Raji (cell line): ENCODE data around the gene KIF16B.

Source experiments
- POLR2A ChIP-seq: IDR thresholded peaks from 2 replicates; pipeline ENCODE4 v1.6.1; 2011; ENCODE audit warnings: low read depth, low read length, control low read depth; ENCODE audit not compliant: insufficient read depth

Gene KIF16B

DNA sequence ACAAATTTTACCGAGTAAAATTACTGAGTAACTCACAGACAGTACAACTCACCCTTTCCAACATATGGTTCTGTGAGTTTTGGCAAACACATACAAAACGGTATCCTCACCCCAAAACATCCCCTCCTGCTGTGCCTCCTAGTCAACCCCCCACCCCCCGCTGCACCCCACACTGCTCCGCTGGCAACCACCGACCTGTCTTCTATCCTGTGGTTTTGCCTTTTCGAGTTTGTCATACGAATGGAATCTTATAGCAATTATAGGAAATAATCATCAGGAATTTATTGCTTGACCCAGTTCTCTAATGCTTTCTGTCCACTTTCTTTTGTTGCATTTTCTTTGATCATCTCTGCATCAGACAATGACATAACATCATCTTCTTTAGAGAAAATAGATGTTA, 312.3 kb downstream of the KIF16B start:
- TF ChIP-seq POLR2A = no peak

DNA sequence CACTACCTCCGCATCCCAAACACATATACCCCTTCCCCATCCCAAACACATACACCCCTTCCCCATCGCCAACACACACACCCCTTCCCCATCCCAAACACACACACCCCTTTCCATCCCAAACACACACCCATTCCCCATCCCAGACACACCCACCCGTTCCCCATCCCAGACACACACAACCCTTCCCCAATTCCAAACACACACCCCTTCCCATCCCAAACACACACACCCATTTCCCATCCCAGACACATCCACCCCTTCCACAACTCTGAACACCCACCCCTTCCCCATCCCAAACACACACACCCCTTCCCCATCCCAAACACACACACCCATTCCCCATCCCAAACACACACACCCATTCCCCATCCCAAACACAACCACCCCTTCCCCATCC, 314.5 kb downstream of the KIF16B start:
- no peak for TF ChIP-seq POLR2A

DNA sequence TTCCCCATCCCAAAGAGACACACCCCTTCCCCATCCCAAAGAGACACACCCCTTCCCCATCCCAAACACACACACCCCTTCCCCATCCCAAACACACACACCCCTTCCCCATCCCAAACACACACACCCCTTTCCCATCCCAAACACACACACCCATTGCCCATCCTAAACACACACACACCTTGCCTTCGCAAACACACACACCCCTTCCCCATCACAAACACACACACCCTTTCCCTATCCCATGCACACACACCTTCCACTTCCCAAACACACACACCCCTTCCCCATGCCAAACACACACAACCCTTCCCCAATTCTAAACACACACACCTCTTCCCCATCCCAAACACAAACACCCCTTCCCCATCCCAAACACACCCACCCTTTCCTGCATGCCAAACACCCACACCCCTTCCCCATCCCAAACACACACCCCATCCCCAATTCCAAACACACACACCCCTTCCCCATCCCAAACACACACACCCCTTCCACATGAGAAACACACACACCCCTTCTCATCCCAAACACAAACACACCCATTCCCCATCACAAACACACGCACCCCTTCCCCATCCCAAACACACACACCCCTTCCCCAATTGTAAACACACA, 315.3 kb downstream of the KIF16B start:
- TF ChIP-seq POLR2A = no peak

DNA sequence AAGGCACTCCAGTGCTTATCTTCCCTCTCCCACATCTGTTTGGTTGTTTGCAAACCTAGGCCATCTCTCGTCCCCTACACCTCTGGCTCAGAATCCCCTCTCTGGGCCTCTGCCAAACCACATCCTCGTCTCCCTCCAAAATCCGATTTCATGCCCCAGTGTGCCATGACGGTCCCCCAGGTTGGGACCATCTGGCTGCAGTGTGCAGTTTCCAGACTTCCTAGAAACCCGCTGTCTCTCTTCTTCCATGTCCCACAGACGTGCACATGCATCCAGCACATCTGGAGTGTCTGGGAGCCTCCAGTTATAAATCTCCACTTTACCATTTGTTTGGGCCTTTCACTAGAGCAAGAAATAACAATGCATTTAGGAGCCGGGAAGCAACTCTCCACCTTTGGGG, 316.2 kb downstream of the KIF16B start:
- no peak for TF ChIP-seq POLR2A

DNA sequence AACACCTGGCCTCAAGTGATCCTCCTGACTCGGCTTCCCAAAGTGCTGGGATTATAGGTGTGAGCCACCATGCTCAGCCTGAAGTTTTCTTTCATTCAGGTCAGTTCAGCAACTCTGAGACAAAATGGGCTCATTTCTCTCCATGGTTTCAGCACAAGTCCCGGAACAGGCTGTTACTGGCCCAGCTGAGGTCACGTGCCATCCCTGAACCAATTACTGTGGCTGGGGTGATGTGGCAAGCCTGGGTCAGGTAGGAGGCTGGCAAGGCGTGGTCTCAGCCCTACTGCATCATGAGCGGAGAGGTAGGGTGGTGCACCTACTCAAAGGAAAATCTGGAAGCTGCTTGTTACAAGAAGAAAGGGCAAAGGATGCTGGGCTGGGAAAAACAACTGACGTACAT, 326.4 kb downstream of the KIF16B start:
- no peak for TF ChIP-seq POLR2A

DNA sequence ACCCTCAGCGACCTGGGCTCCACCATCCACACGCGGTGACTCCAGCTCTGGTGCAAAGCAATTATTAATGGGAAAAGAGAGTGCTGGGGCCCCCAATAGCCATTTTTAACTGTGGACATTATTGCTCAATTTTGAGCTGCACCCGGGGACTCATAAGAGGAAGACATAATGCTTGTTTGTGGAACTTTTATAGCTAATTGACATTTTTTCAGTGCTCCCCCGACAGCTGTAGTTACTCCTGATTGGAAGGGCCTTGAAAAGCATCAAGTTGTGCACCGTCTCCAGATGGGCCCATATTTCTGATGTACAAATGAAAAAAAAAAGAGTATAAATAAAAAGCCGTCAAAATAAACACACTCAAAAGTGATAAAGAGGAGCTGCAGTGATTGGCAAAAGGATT, 327.0 kb downstream of the KIF16B start:
- no peak for TF ChIP-seq POLR2A

DNA sequence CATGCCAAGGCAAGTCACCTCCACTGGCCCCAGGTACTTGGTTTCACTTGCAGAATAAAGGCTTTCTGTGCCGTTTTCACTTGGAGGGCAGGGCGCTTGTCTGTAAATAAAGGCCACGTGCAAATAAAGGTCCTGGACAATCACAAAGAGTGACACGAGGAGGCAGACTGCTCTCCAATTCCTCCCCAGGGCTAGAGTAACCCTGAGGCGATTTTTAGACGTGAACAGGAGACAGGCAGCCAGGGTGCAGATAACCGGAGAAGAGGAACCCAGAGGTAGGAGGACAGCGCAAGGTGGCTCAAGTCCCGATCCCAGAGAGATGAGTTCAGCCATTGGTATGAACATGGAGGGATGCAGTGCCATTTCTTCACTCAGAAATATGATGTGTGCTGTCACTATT, 327.4 kb downstream of the KIF16B start:
- TF ChIP-seq POLR2A = no peak

DNA sequence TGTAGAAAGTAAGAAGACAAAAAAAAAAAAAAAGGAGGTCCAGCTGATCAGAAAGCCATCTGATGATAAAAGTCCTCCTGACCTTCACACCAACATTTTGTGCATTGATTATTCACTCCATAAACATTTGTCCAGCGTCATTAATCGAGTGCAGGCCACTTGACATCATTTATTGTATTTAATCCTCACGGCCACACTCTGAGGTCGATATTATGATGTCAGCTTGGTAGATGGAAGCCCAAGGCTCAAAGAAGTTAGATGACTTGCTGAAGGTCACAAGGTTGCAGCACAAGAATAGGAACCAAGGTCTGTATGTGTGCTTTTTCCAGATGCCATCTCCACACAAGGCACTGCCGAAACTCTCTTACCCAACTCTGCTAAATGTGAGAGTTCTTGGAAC, 328.4 kb downstream of the KIF16B start:
- TF ChIP-seq POLR2A = no peak

DNA sequence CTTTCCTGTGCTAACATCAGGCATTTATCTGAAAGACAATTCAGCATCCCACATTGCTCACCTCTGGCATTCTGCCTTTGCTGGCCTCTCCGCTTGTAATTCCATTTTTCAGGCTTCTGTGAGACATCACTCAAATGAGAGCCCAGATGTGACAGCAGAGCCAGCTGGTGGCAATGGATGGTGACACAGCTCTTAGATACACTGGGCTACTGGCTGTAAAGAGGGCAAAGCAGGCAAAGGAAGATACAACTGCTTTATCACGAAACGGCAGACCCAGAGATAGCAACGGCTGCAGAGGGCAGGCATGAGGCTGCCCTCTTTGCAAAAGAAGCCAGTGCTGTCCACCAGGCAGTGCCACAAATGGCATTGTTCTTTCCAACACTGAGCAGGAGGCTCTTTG, 329.8 kb downstream of the KIF16B start:
- no peak for TF ChIP-seq POLR2A

DNA sequence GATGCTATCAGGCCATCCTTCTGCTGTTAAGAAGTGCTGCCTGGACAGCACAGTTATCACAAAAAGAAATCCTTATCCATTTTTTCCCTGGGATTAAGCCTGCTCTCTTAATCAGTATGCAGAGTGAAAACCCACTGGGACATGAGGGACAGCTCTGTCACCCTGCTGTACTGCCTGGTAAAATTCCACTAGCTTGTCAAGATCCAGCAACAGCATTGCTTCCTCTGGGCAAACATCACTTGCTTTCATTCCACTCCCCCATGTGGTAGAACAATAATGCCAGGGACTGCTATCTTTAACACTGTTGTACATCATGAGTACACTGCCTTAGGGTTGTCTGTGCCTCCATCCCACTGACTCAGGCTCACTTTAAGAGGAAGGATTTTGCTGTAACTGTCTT, 331.3 kb downstream of the KIF16B start:
- TF ChIP-seq POLR2A = no peak

DNA sequence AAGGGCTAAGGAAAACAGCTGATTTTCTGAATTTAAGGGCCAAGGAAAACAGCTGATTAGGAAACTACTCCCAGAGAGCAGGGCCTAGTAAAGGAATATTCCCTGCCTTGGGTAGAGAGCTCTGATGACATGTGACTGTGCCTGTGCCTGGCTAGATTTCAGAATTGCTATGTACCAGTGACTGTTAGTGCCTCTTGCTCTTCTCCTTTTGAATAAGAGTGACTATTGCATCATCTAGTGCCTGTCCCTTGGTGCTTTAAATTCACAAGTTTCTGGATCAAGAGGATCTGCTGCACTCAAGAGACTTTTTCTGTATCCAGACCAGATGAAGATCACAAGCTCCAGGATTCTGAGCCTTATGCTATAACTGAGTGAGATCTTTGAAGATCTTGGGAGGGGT, 332.9 kb downstream of the KIF16B start:
- no peak for TF ChIP-seq POLR2A

DNA sequence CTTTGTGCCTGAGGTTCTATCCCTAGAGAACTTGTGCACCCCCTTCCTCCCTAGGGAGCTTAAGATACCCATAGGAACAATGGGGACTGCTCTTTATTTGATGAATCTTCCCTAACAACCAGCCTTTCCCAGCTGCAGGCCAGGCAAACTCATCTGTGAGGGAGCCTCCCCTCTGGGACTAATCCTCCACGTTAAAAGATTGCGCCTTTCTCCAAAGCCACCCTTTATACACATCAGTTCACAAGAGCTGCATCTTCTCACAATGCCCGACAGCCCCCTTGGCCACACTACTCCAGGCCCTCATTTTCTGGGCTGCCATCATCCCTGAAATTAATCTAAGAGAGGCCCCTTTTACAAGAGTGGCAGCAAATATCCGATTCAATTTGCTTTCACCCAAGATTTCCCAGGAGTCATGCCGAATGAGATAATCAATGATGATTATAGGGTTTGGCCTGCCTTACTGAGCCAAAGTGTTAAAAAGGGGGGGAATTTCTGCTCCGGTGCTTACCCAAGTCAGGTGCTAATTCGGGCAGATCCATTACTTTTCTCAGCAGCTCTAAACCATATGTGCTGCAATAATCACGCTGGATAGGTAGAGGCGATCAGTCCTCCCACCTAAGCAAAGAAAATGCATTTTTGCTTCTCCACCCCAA, 336.5 kb downstream of the KIF16B start:
- TF ChIP-seq POLR2A = no peak

DNA sequence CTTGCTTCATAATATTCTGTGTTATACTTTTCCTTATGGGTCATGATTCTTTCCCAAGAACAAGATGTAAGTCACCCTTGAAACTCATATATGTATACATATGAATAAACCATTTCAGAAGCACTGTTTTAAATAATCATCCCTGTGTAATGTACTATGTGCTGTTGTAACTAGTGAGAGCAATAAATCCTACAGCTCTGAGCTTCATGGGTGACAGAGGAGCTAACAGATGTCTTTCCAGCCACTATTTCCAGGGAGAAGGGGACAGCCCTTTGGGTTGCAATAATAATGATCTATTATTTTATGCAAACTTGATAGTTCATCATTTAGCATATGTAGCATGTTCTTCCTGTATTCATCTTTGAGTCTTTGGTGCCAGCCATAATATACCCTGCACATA, 342.8 kb downstream of the KIF16B start:
- no peak for TF ChIP-seq POLR2A

DNA sequence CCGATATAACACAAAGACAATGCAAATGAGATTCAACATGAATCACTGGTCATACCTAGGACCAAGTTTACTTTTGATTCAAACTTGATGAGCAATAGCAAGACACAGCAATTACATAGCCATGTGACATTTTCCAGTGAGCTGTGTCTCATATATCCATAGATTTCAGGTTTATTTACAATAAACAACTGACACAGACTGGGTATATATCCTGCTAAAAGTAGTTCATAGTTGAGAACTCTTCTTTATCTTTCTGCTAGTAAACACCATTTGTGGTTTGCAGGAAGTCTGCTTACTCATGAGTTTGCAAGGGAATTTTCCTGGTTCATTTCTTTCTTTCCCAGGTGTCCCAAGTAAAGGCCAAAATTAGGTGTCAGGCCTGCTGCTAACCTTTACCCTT, 343.4 kb downstream of the KIF16B start:
- no peak for TF ChIP-seq POLR2A

DNA sequence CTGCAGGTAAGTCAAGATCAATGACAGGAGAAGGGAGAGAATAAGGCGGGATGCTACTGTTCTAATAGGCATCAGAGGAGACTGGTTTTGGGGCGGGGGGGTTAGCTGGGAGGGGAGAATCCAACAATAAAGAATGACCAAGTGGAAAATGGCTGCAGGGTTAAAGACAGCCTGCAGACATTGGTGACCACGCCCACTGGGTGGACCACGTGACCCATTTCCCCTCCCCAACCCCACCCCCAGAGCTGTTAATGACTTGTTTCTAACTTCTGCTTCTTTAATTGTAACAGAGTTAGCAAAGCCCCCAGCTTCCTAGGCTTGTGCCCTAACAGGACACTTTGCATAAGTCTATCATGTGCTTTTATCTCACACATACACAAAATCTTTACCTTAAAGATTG, 344.5 kb downstream of the KIF16B start:
- TF ChIP-seq POLR2A = no peak

DNA sequence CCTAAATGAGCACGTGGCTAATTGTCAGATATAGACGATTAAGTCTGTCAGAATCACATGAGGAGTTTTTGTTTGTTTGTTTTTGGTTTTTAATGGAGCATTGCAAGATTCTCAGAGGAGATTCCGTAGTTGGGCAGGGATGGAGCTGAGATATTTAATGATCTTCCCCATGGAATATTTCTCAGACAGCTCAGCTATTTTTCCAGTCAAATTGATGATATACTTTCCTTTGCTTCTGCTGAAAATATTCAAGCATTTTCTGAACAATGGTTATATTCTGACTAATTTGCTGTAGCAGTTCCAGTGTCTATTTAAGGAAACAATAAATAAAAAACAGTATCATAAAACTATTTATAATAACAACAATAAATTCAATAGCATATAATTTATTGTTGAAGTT, 348.4 kb downstream of the KIF16B start:
- TF ChIP-seq POLR2A = no peak

DNA sequence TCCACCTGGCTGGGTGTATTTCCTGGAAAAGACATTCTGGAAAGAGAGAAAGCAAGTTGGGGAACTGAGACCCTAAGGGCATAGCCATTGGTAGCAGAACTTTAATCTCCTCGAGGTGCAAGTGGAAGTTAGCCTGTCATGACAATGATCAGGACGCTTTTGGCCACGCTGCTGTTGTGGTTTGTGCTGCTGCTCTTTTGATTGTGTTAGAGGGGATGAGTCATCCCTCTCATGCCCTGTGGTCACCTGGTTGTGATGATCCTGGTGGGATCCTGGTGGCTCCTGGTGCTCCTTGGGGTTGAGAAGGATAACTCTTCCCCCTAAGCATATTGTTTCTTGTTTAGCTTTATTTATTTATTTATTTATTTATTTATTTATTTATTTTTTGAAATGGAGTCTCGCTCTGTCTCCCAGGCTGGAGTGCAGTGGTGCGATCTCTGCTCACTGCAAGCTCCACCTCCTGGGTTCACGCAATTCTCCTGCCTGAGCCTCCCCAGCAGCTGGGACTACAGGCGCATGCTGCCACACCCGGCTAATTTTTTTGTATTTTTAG, 350.3 kb downstream of the KIF16B start:
- TF ChIP-seq POLR2A = no peak
